Type B pancreatic cell (in vitro differentiated cells): ENCODE results near the gene ADD3. TPM values are rescaled to one million over a fixed set of nuclear protein-coding genes. Genes with fewer than 3 reads are reported as not detected.

ENCODE experiments used
- DNase-seq: peaks from one replicate; pipeline ENCODE4 v3.0.0; 2021; ENCODE audit warnings: mixed read lengths; ENCODE audit not compliant: unreplicated experiment; ENCODE audit errors: extremely low spot score
- H3K27ac Mint-ChIP-seq: 2 replicates; pipeline ENCODE4 v1.8.0; 2021; ENCODE audit warnings: mild to moderate bottlenecking, mixed read lengths
- H3K27me3 Mint-ChIP-seq: 2 replicates; pipeline ENCODE4 v1.8.0; 2021; ENCODE audit warnings: mixed read lengths
- H3K36me3 Mint-ChIP-seq: 2 replicates; pipeline ENCODE4 v1.8.0; 2021; ENCODE audit warnings: mixed read lengths
- H3K4me1 Mint-ChIP-seq: one replicate; pipeline ENCODE4 v1.8.0; 2021; ENCODE audit warnings: mixed read lengths; ENCODE audit not compliant: unreplicated experiment
- H3K4me3 Mint-ChIP-seq: 2 replicates; pipeline ENCODE4 v1.8.0; 2021; ENCODE audit warnings: mild to moderate bottlenecking, mixed read lengths
- H3K9me3 Mint-ChIP-seq: 2 replicates; pipeline ENCODE4 v1.8.0; 2021; ENCODE audit warnings: mixed read lengths
- CTCF ChIP-seq: fragments of 200-600 bp; sonication (generic); conservative IDR thresholded peaks from 2 replicates; pipeline ENCODE4 v1.5.0; 2021; ENCODE audit warnings: antibody characterized with exemption, mild to moderate bottlenecking
- total RNA-seq: library from RNA; stranded (reverse); gene quantifications from 2 replicates; pipeline ENCODE4 v1.2.1, GENCODE V29; 2021; ENCODE audit warnings: low replicate concordance

The ADD3 gene
- total RNA-seq, 1 donor from 2014 or later = 183 TPM

- no peak overlapping the region for H3K27ac Mint-ChIP-seq
- DNase-seq = no peak
- H3K4me3 Mint-ChIP-seq = no peak overlapping the region
- H3K36me3 Mint-ChIP-seq = peaks cover 5% of the 10 kb centered on the region
- H3K27me3 Mint-ChIP-seq = no peaks in the 10 kb centered on the region
- H3K4me1 Mint-ChIP-seq = peaks cover 11% of the 10 kb centered on the region
- TF ChIP-seq CTCF = no peak
- no peaks in the 10 kb centered on the region for H3K9me3 Mint-ChIP-seq
Observed at GRCh38 chr10:110022716-110023504, 15.1 kb downstream of the ADD3 start.

- Mint-ChIP-seq H3K36me3 (peaks cover 6% of the 10 kb centered on the region), H3K4me1 (peaks cover 9% of the 10 kb centered on the region), H3K27me3 (no peaks in the 10 kb centered on the region), H3K9me3 (no peaks in the 10 kb centered on the region), H3K27ac (no peak overlapping the region), H3K4me3 (no peak overlapping the region)
- no peak for TF ChIP-seq CTCF
- DNase-seq = no peak
Observed at GRCh38 chr10:110023785-110024465, 16.1 kb downstream of the ADD3 start.

- Mint-ChIP-seq H3K27ac (no peak overlapping the region), H3K4me1 (peaks cover 16% of the 10 kb centered on the region), H3K4me3 (no peak overlapping the region), H3K27me3 (no peaks in the 10 kb centered on the region), H3K36me3 (peaks cover 6% of the 10 kb centered on the region), H3K9me3 (no peaks in the 10 kb centered on the region)
- DNase-seq = no peak
- no peak for TF ChIP-seq CTCF
Observed at GRCh38 chr10:110029450-110029849, 21.7 kb downstream of the ADD3 start.

- no peak for DNase-seq
- TF ChIP-seq CTCF = no peak
- no peaks in the 10 kb centered on the region for H3K9me3 Mint-ChIP-seq
- peaks cover 27% of the 10 kb centered on the region for H3K4me1 Mint-ChIP-seq
- no peaks in the 10 kb centered on the region for H3K27me3 Mint-ChIP-seq
- no peaks in the 10 kb centered on the region for H3K36me3 Mint-ChIP-seq
- H3K4me3 Mint-ChIP-seq = no peak overlapping the region
- no peak overlapping the region for H3K27ac Mint-ChIP-seq
Observed at GRCh38 chr10:110032801-110033700, 25.3 kb downstream of the ADD3 start.

GRCh38 chr10:110033701-110034235, 26.0 kb downstream of the ADD3 start:
- H3K4me3 Mint-ChIP-seq = no peak overlapping the region
- H3K27me3 Mint-ChIP-seq = no peaks in the 10 kb centered on the region
- H3K27ac Mint-ChIP-seq = no peak overlapping the region
- no peak for TF ChIP-seq CTCF
- H3K9me3 Mint-ChIP-seq = no peaks in the 10 kb centered on the region
- peaks cover 27% of the 10 kb centered on the region for H3K4me1 Mint-ChIP-seq
- DNase-seq = no peak
- no peaks in the 10 kb centered on the region for H3K36me3 Mint-ChIP-seq
